D341Med (cell line): ENCODE data around the gene HES5.
A peak's percentile ranks its signal among the peaks of the same experiment; 100 is the strongest.
"Not testable (repeated sequence)": the region's sequence is repeated elsewhere in the genome, so short reads cannot be mapped to it uniquely, and the experiment has no call there.

ENCODE experiments used
- DNase-seq: peaks from one replicate; pipeline ENCODE4 v3.0.0; 2012; ENCODE audit warnings: low spot score

HES5 gene, protein sequence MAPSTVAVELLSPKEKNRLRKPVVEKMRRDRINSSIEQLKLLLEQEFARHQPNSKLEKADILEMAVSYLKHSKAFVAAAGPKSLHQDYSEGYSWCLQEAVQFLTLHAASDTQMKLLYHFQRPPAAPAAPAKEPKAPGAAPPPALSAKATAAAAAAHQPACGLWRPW

DNA sequence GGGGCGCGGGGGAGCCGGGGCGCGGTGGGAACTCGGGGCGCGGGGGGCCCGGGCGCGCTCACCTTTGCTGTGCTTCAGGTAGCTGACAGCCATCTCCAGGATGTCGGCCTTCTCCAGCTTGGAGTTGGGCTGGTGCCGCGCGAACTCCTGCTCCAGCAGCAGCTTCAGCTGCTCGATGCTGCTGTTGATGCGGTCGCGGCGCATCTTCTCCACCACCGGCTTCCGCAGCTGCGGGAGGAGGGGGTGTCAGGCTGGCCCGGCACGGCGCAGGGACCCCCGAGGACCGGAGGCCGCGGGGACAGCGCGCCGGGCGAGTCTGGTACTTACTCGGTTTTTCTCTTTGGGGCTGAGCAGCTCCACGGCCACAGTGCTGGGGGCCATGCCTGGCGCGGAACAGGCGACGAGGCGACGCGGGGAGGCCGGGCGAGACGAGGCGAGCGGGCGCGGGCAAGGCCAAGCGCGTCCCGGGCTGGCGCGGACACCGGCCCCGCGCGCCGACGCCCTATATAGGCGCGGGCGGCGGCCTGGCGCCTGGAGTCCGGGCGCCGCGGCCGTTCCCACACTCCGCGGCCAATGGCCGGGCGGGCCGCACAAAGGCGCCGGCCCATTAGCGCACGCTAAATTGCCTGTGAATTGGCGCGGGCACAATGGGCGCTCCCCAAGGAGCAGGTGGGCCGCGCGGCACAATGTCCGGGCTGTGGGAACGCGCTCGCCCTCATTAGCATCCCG, at the start of gene HES5:
Gene HES5, minus strand, starts transcription at position 480 of the 729 bp plus-strand sequence. Its CDS starts 99 bp downstream, at position 381.
- DNase-seq: no peak

DNA sequence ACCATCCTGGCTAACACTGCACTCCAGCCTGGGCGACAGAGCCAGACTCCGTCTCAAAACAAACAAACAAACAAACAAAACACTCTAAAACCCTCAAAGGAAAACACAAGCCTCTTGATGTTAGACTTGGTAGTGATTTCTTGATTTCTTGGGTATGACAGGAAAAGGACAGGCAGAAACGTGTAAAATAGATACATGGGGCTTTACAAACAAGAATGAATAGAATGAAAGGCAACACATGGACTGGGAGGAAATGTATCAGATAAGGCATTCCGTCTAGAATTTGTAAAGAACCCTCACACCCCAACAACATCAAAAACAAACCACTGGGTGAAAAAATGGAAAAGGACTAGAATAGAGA, 48.7 kb upstream of the HES5 start:
- no peak for DNase-seq

DNA sequence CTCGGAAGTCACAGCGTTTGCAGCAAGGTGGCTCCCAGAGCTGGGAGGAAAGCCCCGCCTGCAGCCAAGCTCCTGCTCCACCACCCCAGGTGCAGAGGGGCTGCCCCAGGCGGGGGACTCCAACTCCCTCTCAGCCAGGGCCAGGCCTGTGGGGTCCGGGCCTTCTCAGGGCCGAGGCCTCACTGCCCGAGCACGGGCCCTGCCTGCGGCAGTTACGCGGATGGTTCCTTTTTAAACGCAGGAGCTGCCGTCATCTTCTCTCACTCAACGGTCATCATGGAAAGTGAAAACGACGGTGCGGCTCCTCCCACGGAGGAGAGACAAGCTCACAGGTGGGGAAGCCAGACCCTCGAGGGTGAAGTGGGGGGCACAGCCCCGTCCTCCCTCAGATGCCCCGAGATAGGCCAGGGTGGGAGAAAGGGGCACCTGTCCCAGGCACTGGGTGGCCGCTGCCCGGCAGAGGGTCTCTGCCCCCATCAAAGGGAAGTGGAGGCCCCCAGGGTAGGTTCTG, 47.6 kb upstream of the HES5 start:
- DNase-seq: not testable (repeated sequence)

DNA sequence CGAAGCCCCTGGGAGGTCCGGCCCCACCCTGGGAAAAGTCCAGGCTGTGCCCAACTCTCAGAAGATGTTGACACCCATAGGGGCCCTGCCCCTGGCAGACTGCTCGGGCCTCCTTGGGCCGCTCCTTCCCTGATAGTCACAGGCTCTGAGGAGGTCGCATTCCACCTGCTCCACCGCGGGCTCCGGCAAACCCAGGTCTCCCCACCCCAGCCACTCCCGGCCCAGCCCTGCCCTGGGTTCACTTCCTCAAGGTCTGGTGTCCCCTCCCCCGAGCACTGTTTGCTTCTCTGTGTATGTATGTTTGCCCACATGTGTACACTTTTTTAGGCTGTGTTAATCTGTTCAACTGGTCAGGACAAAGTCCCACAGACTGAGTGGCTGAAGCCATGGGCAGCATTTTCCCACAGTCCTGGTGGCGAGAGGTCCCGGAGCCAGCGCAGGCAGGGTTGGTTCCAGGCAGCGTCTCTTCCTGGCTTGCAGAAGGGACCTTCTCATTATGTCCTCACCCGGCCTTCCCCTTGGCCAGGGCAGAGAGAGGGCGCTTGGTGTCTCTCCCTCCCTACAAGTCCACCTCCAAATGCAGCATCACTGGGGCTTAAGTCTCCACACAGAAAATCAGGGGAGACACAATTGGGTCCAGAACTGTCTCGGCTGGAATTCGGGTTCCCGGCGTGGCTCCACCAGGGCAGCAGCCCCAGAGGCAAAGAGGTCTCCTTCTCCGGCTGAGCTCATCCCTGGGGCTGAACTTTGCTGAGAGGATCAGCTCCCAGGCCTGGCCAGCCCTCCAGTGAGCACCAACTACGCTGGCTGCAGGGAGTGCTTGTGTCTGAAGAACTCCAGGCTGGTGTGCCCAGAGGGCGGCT, 46.0 kb upstream of the HES5 start:
- no peak for DNase-seq

DNA sequence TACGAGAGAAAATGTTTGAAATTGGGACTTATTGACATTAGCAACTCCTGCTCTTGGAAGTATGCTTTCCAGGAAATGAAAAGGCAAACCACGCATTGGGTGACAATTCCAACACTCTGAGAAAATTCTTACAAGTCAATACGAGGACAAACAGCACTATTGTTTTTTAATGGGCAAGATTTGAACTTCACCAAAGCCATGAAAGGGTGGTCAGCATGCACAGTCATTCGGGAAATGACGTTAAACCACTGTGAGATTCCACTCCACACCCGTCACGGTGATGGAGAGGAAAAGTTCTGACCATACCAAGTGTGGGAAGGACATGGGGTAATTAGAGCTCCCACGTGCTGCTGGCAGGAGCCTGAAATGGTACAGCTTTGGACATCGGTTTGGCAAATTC, 44.3 kb upstream of the HES5 start:
- no peak for DNase-seq

DNA sequence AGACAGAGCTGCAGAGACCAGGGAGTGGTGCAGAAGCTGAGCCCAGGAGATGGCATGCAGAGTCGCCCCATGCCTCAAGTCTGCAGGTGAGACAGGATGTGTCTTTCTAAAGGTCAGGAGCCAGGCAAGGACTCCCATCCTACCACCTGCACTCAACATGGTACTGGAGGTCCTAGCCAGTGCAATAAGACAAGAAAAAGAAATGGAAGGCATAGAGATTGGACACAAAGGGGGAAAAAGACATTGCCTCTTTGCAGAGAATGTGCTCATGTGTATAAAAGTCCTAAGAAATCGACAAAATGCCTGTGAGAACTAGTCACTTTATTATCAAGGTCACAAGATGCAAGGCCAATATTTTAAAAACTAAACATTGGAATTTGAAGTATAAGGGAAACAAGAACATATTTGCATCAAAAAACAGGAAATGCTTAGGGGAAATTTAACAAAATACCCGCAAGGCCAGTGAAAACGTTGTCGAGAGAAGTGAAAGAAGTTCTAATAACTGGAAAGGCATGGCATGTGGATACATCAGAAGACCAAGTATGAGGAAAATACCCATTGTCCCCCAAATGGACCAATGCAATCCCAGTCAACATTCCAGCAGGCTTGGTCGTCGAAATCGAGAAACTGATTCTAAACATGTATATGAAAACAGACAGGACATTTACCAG, 43.3 kb upstream of the HES5 start:
- DNase-seq: no peak

DNA sequence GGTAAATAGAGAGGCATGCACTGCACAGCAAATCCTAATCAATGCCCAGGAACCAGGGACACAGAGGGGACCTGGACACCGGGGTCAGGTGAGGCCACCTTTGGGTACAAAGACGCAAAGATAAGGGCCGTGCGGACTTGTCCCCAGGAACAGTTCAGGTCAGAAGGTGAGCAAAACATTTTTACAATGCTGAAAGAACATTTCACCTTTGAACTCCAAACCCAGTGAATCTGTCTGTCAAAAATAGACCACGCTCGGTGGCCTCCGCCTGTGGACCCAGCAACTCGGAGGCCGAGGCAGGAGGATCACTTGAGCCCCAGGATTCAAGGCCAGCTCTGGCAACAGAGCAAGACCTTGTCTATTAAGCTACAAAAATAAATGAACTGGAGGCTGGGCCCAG, 41.3 kb upstream of the HES5 start:
- no peak for DNase-seq

DNA sequence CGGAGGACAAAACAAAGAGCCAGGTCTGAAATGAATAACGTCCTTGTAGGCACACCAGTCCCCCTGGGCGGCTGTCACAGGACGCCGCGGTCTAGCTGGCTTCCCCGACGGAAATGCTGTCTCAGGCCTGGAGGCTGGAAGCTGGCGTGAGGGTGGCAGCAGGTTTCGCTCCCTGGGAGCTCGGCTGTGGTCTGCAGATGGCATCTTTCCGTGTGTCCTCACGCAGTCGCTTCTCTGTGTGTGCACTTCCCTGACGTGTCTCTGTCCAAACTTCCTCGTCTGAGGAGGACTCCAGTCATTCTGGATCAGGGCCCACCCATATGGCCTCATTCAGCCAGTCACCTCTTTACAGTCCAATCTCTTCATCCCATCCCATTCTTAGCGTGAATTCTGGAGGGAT, 40.3 kb upstream of the HES5 start:
- DNase-seq: no peak

DNA sequence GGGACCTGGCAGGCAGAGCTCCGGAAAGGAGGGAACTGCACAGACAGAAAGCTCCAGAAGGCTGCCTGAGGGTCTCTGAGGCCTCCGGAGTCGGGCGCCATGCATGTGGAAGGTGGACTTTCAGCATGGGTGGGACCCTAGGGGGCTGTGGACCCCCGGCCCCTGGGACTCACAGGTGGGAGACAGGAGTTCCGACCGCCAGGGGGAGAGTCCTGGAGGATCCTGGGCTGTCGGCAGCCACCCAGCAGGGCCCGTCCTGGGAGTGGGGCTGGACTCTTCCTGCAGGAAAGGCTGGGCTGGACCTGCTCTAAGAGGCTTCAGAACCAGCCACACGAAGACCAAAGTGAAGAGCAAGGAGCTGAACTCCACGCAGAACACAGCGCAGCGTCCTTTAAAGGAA, 39.6 kb upstream of the HES5 start:
- not testable (repeated sequence) for DNase-seq

DNA sequence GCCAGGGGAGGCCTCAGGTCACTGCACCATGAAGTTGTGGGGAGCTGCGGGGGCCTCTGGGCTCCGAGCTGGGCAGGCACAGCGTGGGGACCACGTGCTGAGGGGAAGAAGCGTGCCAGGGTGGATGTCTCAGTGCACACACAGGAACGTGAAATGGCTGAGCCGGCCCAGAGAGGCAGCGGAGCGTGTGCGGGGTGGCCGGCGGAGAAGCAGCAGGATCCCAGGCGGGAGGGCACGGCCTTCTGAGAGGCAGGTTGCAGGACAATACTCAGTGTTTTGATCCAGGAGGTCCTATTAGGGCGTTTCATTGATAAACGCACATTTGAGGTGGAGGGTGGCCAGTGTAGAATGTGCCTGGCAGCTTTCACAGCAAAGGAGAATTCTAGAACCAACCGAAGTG, 39.0 kb upstream of the HES5 start:
- DNase-seq: no peak

DNA sequence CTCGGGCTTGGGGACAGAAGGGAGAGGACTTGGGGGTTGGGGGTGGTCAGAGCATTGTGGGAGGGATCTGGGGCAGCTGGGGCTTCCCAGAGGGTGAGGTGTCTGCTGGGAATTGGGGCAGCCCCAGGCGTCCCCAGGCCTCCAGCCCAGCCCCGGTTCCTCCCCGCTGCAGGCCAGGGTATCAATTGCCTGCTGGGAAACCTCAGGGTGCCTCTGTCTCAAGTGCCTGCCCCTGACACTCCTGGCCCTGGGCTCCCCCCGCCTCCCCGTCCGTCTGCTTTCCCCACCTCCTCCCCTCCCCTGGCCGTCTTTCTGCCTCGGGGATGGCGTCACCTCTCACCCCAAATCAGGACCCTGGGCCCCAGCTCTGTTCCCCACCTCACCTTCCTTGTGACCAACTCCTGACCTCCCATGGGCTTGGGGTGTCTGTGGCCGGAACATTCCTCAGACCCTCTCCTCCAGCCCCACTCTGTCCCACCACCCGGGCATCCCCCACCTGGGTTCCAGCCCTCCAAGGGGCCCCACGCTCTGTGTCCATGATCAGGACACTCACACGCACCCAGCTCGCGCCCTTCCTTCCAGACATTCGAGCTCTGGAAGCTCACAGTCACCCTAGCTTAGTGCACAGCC, 38.2 kb upstream of the HES5 start:
- DNase-seq: not testable (repeated sequence)

DNA sequence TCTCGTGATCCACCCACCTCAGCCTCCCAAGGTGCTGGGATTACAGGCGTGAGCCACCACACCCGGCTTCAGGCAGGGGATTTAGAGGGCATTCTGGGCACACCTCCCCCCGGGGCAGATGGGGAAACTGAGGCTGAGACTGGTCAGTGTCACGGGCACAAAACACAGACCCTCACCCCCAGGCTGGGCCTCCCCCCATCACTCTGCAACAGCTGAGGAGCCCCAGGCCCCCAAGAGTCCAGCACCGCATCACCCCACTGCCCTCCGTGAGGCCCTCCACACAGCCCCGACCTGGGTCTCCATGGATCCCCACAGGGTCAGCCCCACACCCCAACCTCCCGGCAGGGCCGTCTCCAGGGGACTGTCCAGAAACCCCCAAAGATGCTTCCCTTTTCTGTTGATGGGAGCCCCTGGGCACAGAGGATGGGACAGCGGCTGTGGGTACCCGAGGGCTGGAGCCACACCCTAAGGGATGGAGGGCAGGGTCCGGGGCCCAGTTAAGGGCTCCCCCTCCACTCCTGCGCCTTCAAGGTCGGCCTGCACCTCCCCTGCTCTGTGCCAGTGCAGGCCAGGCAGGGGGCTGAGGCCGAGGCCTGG, 37.1 kb upstream of the HES5 start:
- no peak for DNase-seq

DNA sequence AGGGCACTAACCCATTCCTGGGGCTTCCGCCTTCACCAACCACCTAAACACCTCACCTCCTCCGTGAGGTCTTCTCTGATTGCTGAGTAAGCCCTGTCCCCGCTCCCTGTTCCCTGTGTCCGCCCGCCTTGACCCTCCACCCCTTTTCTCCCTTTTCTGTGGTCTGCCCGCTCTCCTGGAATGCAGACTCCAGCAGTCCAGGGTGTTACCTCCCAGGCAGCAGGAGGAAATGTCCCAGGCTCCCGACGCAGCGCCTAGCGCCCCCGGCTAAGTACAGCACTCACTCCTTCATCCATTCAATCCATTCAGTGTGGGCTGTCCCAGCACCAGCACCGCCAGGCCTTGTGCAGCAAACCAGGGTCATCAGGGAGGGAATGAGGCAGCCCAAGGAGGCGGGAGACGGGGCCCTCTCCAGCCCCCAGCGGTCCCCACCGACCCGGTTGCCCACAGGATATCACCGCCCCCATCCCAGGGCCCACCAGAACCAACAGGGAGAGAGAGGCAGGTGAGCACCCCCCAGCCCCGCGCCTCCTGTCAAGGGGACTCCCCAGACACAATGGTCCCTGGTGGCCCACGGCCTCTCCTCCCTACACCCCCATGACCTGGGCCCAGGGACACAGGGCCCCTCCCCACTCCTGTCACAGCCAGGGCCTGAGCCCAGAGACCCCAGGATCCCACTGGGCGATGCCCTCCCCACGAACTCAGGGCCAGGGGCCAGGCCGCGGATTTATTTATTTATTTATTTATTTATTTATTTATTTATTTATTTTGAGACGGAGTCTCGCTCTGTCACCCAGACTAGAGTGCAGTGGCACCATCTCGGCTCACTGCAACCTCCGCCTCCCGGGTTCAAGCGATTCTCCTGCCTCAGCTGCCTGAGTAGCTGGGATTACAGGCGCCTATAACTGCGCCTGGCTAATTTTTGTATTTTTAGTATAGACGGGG, 36.3 kb upstream of the HES5 start:
- DNase-seq: no peak

DNA sequence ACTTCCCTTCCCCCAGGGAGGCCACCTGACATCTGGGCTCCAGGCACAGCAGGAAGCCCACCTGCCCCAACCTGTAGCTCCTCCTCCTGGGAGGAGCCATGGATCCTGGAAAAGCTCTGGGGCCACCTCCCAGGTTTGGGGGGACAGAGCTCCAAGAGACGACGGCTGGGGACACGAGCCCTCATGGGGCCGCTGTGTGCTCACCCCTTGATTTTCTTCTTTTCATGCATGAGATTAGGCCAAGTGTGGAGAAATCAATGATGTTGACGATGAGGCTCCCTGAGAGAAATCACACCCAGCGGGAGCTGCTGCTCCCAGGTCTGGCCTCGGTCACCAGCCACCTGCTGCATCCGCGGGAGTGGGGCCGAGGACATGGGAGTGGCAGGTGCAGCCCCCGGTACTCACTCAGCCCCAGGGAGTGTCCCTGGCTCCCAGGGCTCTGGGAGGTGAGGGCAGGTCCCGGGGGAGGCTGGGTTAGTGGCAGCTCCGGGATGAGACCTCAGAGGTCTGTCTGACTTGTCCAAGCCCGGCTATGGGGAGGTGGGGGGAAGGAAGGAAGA, 34.8 kb upstream of the HES5 start:
- DNase-seq: peak; percentile 22

DNA sequence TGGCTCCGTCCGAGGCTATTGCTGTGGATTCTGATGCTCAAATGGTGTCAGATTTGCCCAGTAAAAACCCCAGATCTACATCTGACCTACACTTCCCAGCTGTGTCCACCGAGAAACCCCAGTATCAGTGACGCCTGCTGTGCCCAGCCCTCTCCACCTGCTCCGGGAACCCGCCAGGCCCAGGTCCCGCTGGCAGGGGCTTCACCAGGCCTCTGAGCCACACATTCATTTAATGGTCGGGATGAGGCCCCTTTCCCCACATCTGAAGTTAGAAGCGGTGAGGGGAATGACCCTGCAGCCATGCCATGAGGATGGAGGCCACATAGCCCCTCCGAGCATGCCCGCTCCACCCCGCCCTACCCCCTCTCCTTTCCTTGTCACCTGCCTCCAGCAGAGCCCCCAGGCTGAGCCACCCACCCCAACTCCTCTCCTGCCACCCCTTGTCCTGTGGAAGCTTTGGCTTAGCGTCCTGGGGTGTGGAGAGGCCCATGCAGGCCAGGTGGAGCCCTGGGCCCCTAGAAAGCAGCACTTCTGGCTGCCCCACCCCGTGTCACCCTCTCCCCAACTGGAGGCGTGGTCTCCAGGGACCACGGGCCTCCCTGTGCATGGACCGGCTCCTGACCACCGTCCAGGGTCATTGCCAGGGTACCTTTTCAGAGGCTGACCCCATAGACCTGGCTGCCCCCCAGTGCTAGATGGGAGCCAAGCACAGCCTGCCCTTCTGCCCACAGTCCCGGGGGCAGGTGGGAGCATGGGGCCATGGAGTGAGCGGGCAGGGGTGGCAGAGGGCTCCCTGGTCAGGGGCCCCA, 34.1 kb upstream of the HES5 start:
- no peak for DNase-seq

DNA sequence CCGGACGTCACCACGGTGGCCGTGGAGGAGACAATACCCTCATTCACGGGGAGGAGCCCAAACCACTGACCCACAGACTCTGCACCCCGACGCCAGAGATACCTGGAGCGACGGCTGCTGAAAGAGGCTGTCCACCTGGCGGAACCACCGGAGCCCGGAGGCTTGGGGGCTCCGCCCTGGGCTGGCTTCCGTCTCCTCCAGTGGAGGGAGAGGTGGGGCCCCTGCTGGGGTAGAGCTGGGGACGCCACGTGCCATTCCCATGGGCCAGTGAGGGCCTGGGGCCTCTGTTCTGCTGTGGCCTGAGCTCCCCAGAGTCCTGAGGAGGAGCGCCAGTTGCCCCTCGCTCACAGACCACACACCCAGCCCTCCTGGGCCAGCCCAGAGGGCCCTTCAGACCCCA, 33.1 kb upstream of the HES5 start:
- DNase-seq: peak; percentile 26

DNA sequence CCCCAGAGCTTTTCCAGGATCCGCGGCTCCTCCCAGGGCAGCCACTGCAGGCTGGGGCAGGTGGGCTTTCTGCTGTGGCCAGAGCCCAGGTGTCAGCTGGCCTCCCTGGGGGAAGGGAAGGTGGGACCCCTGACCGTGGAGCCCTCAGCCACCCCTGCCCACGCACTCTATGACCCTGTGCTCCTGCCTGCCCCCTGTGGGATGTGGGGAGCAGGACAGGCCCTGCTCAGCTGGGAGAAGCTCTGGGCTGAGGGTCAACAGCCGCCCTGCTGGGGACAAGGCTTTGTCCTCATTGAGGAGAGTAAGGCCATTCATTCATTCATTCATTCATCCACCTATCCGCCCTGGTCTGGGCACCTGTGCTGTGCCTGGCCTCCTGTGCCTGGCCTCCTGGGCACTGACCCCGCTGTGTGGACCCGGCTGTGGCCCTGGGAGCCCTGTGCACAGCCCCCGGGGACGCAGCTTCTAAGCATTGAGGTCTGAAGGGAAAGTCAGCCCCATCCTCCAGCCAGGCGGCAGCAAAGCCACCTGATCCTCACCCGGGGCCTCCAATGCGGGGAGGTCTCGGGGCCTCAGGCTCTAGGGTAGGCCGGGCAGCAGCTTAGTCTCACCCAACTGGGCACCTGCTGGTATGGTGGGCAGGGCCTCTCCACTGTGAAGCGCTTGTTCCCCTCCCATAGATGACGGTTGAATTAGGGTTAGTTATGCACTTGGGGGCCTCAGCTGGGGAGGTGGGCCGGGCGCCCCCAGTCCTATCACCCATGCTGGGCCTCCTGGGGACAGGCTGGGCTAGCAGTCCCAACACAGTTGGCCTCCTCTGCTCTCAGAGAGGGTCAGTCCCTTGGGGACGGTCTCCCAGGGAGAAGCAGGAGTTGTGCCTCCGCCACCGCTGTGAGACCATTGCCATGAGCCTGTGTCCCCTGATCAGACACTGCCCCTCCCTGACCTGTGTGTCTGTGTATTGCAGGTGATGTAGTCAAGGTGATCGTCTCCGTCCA, 32.1 kb upstream of the HES5 start:
- peak; percentile 29 for DNase-seq

DNA sequence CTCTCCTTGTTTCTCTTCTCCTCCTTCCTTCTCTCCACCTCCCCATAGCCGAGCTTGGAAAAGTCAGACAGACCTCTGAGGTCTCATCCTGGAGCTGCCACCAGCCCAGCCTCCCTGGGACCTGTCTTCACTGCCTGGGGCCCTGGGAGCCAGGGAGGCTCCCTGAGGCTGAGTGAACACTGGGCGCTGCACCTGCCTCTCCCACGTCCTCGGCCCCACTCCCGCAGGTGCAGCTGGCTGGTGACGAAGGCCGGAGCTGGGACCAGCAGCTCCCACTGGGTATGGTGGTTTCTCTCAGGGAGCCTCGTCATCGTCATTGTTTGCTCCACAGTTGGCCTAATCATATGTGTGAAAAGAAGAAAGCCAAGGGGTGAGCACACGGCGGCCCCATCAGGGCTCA, 31.4 kb upstream of the HES5 start:
- no peak for DNase-seq
